Central memory CD8-positive, alpha-beta T cell (primary cell): ENCODE results near the gene GARIN5A.

ENCODE experiments used
- ATAC-seq: fragments of 150-1000 bp; cut with Tn5 transposase; replicated peaks from 2 replicates; pipeline ENCODE4 v1.10.0; 2022; ENCODE audit warnings: mild to moderate bottlenecking, moderate FRiP score, moderate number of reproducible peaks; ENCODE audit not compliant: poor library complexity, severe bottlenecking; ENCODE audit errors: extremely low read depth
- DNase-seq, 2 donors: peaks; one replicate each; pipeline ENCODE4 v3.0.0; 2021; ENCODE audit warnings: low spot score in 2 of 2
- H3K27ac Mint-ChIP-seq: one replicate; pipeline ENCODE4 v1.8.0; 2022; ENCODE audit warnings: low read depth, mild to moderate bottlenecking, moderate library complexity, mixed read lengths
- H3K27me3 Mint-ChIP-seq: one replicate; pipeline ENCODE4 v1.8.0; 2022; ENCODE audit warnings: mixed read lengths
- H3K36me3 Mint-ChIP-seq: one replicate; pipeline ENCODE4 v1.8.0; 2022; ENCODE audit warnings: mild to moderate bottlenecking, moderate library complexity, mixed read lengths; ENCODE audit not compliant: insufficient read depth
- H3K4me1 Mint-ChIP-seq: one replicate; pipeline ENCODE4 v1.8.0; 2022; ENCODE audit warnings: mixed read lengths
- H3K4me3 Mint-ChIP-seq: one replicate; pipeline ENCODE4 v1.8.0; 2022; ENCODE audit warnings: mild to moderate bottlenecking, moderate library complexity, mixed read lengths
- H3K9me3 Mint-ChIP-seq: one replicate; pipeline ENCODE4 v1.8.0; 2022; ENCODE audit warnings: mixed read lengths

The GARIN5A gene

GRCh38 chr19:50462970-50463369 is 13.7 kb downstream of the GARIN5A start:
- no peaks in the 10 kb centered on the region for H3K9me3 Mint-ChIP-seq
- no peak overlapping the region for H3K4me3 Mint-ChIP-seq
- peaks cover 5% of the 10 kb centered on the region for H3K4me1 Mint-ChIP-seq
- ATAC-seq (no peak), DNase-seq (no peak)
- no peak overlapping the region for H3K27ac Mint-ChIP-seq
- peaks cover 6% of the 10 kb centered on the region for H3K27me3 Mint-ChIP-seq
- H3K36me3 Mint-ChIP-seq, result no peaks in the 10 kb centered on the region

GRCh38 chr19:50461066-50461875 is 15.4 kb downstream of the GARIN5A start:
- H3K4me1 Mint-ChIP-seq, result peaks cover 5% of the 10 kb centered on the region
- H3K27me3 Mint-ChIP-seq, result peaks cover 14% of the 10 kb centered on the region
- H3K9me3 Mint-ChIP-seq, result no peaks in the 10 kb centered on the region
- H3K27ac Mint-ChIP-seq, result no peak overlapping the region
- DNase-seq (peak; percentile 28 to 40), ATAC-seq (peak; percentile 62)
- no peak overlapping the region for H3K4me3 Mint-ChIP-seq
- peaks cover 2% of the 10 kb centered on the region for H3K36me3 Mint-ChIP-seq

DNA sequence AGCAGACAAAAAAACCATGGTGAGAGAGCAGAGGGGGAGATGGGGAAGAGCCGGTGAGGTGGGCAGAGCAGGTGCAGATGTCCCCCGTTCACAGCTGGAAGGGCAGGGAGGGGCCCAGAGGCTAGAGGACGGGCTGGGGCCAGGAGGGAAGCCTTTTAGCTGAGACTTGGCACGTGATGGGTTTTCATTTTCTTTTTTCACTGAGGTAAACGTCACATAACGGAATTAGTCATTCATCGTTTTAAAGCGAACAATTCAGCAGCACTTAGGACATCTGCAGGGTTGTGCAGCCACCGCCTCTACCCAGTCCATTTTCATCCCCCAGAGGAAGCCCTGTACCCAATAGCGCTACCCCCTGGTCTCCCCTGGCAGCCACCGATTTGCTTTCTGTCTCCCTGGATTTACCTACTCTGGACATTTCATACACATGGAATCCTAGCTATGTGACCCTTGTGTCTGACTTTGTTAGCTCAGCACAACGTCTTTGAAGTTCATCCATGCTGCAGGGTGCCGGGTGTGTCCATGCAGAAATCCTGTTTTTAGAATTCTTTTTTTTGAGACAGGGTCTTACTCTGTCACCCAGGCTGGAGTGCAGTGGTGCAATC is 16.4 kb downstream of the GARIN5A start:
- Mint-ChIP-seq H3K9me3 (no peaks in the 10 kb centered on the region), H3K36me3 (peaks cover 2% of the 10 kb centered on the region), H3K27ac (no peak overlapping the region), H3K4me1 (peaks cover 5% of the 10 kb centered on the region), H3K4me3 (no peak overlapping the region), H3K27me3 (peaks cover 15% of the 10 kb centered on the region)
- ATAC-seq, result no peak
- no peak for DNase-seq

GRCh38 chr19:50459638-50460037 is 17.0 kb downstream of the GARIN5A start:
- Mint-ChIP-seq H3K36me3 (peaks cover 2% of the 10 kb centered on the region), H3K9me3 (no peaks in the 10 kb centered on the region), H3K4me3 (no peak overlapping the region), H3K4me1 (peaks cover 5% of the 10 kb centered on the region), H3K27me3 (peaks cover 15% of the 10 kb centered on the region), H3K27ac (no peak overlapping the region)
- no peak for DNase-seq
- ATAC-seq, result no peak

DNA sequence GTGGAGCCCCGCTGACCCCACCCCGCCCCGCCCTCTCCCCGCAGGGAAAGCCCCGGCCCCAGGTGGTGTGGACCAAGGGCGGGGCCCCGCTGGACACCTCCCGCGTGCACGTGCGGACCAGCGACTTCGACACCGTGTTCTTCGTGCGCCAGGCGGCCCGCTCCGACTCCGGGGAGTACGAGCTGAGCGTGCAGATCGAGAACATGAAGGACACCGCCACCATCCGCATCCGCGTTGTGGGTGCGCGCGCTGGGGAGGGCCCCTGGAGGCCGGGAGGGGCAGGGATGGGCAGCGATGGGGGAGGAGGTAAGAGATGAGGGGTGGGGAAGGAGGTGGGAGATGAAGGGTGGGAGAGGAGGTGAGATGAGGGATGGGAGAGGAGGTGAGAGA is 17.6 kb downstream of the GARIN5A start:
- no peak overlapping the region for H3K4me3 Mint-ChIP-seq
- no peak overlapping the region for H3K27ac Mint-ChIP-seq
- H3K4me1 Mint-ChIP-seq, result peaks cover 5% of the 10 kb centered on the region
- H3K36me3 Mint-ChIP-seq, result peaks cover 2% of the 10 kb centered on the region
- ATAC-seq, result no peak
- H3K27me3 Mint-ChIP-seq, result peaks cover 15% of the 10 kb centered on the region
- DNase-seq, result no peak
- H3K9me3 Mint-ChIP-seq, result no peaks in the 10 kb centered on the region

GRCh38 chr19:50458396-50459066 is 18.1 kb downstream of the GARIN5A start:
- no peak overlapping the region for H3K27ac Mint-ChIP-seq
- H3K9me3 Mint-ChIP-seq, result no peaks in the 10 kb centered on the region

DNA sequence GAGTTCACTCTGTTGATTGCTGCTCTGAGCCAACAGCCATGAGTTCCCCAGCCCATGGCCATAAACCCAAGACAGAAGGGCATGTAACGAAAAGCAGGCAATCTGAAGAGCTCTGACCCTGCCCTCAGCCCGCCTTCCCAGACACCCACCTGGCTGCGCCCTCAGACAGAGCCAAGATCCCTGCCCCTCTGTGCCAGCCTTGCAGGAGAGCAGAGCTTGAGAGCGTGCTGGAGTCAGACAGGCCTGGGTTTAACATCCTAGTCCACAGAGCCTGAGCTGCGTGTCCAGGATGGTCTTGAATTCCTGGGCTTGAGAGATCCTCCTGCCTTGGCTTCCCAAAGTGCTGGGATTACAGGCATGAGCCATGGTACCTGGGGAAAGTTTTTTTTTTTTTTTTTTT is 19.3 kb downstream of the GARIN5A start:
- H3K4me3 Mint-ChIP-seq, result no peak overlapping the region
- DNase-seq, result no peak

More at GRCh38 chr19:50458396-50459066, 18.1 kb downstream of the GARIN5A start:
- Mint-ChIP-seq H3K4me3 (no peak overlapping the region), H3K4me1 (peaks cover 5% of the 10 kb centered on the region), H3K27me3 (peaks cover 15% of the 10 kb centered on the region), H3K36me3 (peaks cover 2% of the 10 kb centered on the region)
- DNase-seq (no peak), ATAC-seq (no peak)

GRCh38 chr19:50455992-50456391 is 20.7 kb downstream of the GARIN5A start:
- no peak overlapping the region for H3K4me3 Mint-ChIP-seq
- peaks cover 2% of the 10 kb centered on the region for H3K36me3 Mint-ChIP-seq
- H3K4me1 Mint-ChIP-seq, result no peaks in the 10 kb centered on the region
- H3K9me3 Mint-ChIP-seq, result no peaks in the 10 kb centered on the region
- ATAC-seq (no peak), DNase-seq (no peak)
- peaks cover 32% of the 10 kb centered on the region for H3K27me3 Mint-ChIP-seq
- H3K27ac Mint-ChIP-seq, result no peak overlapping the region

More for the DNA sequence above, 19.3 kb downstream of the GARIN5A start:
- no peak for ATAC-seq
- Mint-ChIP-seq H3K9me3 (no peaks in the 10 kb centered on the region), H3K27me3 (peaks cover 25% of the 10 kb centered on the region), H3K36me3 (peaks cover 2% of the 10 kb centered on the region), H3K4me1 (peaks cover 5% of the 10 kb centered on the region), H3K27ac (no peak overlapping the region)

DNA sequence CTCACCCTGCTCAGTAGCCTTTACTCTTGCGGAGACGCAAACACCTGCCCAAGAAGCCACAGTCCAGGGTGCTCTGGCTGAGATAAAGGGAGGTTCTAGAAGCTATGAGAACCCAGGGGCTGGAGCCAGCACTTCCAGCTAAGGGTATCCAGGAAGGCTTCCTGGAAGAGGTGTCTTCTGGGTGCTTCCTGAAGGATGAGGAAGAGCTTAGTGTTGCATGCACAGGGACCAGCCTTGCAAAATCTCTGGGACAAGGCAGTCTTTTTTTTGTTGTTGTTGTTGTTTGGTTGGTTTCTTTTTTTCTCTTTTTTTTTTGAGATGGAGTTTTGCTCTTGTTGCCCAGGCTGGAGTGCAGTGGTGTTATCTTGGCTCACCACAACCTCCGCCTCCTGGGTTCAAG is 23.4 kb downstream of the GARIN5A start:
- H3K36me3 Mint-ChIP-seq, result peaks cover 2% of the 10 kb centered on the region
- ATAC-seq (no peak), DNase-seq (no peak)
- no peaks in the 10 kb centered on the region for H3K4me1 Mint-ChIP-seq
- H3K9me3 Mint-ChIP-seq, result no peaks in the 10 kb centered on the region
- H3K4me3 Mint-ChIP-seq, result no peak overlapping the region
- H3K27me3 Mint-ChIP-seq, result peaks cover 43% of the 10 kb centered on the region
- H3K27ac Mint-ChIP-seq, result no peak overlapping the region

GRCh38 chr19:50451223-50451534 is 25.5 kb downstream of the GARIN5A start:
- H3K36me3 Mint-ChIP-seq, result peaks cover 1% of the 10 kb centered on the region
- no peak overlapping the region for H3K27ac Mint-ChIP-seq
- no peaks in the 10 kb centered on the region for H3K9me3 Mint-ChIP-seq
- H3K4me1 Mint-ChIP-seq, result no peaks in the 10 kb centered on the region
- DNase-seq, result no peak
- peaks cover 29% of the 10 kb centered on the region for H3K27me3 Mint-ChIP-seq
- no peak for ATAC-seq
- H3K4me3 Mint-ChIP-seq, result no peak overlapping the region

DNA sequence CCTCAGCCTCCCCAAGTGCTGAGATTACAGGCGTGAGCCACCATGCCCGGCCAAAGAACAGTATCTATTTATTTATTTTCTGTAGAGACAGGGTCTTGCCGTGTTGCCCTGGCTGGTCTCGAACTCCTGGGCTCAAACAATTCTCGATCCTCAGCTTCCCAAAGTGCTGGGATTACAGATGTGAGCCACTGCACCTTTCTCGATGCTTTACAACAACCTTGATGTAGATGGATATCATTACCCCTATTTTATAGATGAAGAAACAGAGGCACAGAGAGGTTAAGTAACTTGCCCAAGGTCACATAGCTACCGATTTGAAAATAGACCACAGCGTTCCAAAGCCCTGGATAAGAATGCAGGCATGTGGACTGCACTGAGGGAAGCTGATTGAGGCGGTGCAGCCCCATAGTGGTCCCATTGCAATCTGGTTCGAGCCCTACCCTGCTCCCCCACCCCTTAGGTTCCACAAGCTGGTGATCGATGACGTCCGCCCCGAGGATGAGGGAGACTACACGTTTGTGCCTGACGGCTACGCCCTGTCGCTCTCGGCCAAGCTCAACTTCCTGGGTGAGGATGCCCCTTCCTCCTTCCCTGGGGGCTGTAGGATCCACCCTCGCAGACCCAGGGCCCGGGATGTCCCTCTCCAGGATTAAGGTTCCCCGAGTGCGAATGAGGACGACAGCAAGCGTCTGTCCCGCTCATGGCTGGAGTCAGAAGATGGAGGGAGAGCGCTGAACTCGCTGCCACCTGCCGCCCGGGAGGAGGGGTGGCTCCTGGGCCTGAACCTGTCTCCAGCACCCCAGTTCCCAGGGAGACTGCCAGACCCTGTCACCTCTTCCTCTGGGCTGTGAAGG is 26.1 kb downstream of the GARIN5A start:
- Mint-ChIP-seq H3K36me3 (peaks cover 1% of the 10 kb centered on the region), H3K4me3 (no peak overlapping the region), H3K4me1 (no peaks in the 10 kb centered on the region), H3K9me3 (no peaks in the 10 kb centered on the region), H3K27me3 (peaks cover 32% of the 10 kb centered on the region), H3K27ac (no peak overlapping the region)
- ATAC-seq, result no peak
- no peak for DNase-seq

GRCh38 chr19:50449236-50449899 is 27.3 kb downstream of the GARIN5A start:
- no peaks in the 10 kb centered on the region for H3K4me1 Mint-ChIP-seq
- H3K9me3 Mint-ChIP-seq, result no peaks in the 10 kb centered on the region
- DNase-seq, result no peak
- peaks cover 42% of the 10 kb centered on the region for H3K27me3 Mint-ChIP-seq
- no peak for ATAC-seq
- no peak overlapping the region for H3K27ac Mint-ChIP-seq
- no peak overlapping the region for H3K4me3 Mint-ChIP-seq
- H3K36me3 Mint-ChIP-seq, result peaks cover 1% of the 10 kb centered on the region
